ENCODE data around the gene HOXA6. TPM values are rescaled to one million over a fixed set of nuclear protein-coding genes. Genes with fewer than 3 reads are reported as not detected.

The HOXA6 gene
- total and polyA plus RNA-seq, 2 donors (not counting 1 experiment from before 2014, with no cell fraction given), result 0.18 to 0.49 TPM

DNA sequence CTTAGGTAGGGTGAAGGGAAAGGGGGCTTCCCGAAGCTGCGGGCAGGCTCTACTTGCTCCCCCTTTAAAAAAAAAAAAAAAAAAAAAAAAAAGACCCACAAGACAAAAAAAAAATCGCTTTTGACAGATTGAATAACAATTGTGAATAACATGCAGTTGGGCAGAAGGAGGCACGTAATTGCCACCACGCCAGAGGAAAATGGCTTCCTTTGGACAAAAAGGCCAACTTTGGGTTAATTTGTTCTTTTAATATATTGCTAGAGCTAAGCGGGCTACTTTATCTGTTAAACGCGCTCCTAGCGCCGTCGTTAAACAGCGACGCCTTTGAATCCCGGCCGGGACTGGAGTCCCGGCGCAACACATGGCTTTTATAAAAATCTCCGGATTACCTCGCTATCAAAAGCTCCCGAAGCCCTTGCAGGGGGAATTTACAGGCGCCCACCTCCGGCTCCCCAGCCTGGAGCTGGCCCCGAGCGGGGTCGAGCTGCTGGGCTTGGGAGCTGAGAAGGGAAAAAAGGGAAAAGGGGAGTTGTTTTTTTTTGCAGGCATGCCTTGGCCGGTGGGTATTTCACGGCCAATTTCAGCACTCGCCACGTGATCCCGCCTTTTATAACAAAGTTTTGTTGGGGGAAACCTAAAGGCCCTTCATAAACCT lies 36.2 kb upstream of the HOXA6 start:
- H3K27ac ChIP-seq (ENCODE audit: low read length in 2 of 2), result no peak overlapping the region
- ChIA-PET CTCF (interaction anchor here (1.1 to 1.5 kb wide), 2 partner anchors 15 to 23 kb away, joined by 4 to 9 read pairs; no protein-coding TSS in a partner anchor), POLR2A (no interaction called here)
- no peaks in the 10 kb centered on the region for H3K9me3 Mint-ChIP-seq (ENCODE audit: insufficient read depth)
- no peaks in the 10 kb centered on the region for H3K79me2 ChIP-seq (ENCODE audit: control insufficient read depth, insufficient read depth, low read length)
- peak overlapping the region; percentile 71 for H3K4me2 ChIP-seq (replicated peaks; ENCODE audit: low read depth, low read length, poor library complexity, severe bottlenecking)
- no peaks in the 10 kb centered on the region for H3K36me3 ChIP-seq (replicated peaks in 1 of 2; ENCODE audit: control extremely low read depth in 1 of 2, control insufficient read depth in 1 of 2, extremely low read depth in 1 of 2, insufficient read depth in 2 of 2, low read length in 1 of 2)
- peaks cover 38% of the 10 kb centered on the region for H3K4me1 Mint-ChIP-seq
- DNase-seq (no peak), ATAC-seq (ENCODE audit: low read depth) (no peak)
- intact Hi-C loops (cut with micrococcal nuclease), result loop anchor here (1.0 to 2.0 kb wide), 2 partner anchors 11 to 21 kb away; no protein-coding TSS in a partner anchor
- H3K27me3 Mint-ChIP-seq, result peaks cover 77% of the 10 kb centered on the region
- no peaks in the 10 kb centered on the region for H4K20me1 ChIP-seq (ENCODE audit: control insufficient read depth, insufficient read depth, low read length, poor library complexity, severe bottlenecking)
- peaks cover 51 to 66% of the 10 kb centered on the region in 2 donors for H3K4me1 ChIP-seq (ENCODE audit: control insufficient read depth in 2 of 2, insufficient read depth in 2 of 2, low read length in 2 of 2)
- H3K27ac Mint-ChIP-seq, result no peak overlapping the region
- peak overlapping the region; percentile 26 for H3K9ac ChIP-seq (ENCODE audit: low read length)
- peaks cover 0 to 73% (median 9%) of the 10 kb centered on the region in 3 donors for H3K9me3 ChIP-seq (ENCODE audit: control extremely low read depth in 1 of 3, control insufficient read depth in 2 of 3, insufficient read depth in 1 of 3, low read length in 2 of 3)
- H3K4me3 Mint-ChIP-seq, result peak overlapping the region; percentile 78
- 6% methylated on average over 25 of the region's 30 CpGs for WGBS (ENCODE audit: insufficient coverage)
- TF ChIP-seq, protein P1, sequence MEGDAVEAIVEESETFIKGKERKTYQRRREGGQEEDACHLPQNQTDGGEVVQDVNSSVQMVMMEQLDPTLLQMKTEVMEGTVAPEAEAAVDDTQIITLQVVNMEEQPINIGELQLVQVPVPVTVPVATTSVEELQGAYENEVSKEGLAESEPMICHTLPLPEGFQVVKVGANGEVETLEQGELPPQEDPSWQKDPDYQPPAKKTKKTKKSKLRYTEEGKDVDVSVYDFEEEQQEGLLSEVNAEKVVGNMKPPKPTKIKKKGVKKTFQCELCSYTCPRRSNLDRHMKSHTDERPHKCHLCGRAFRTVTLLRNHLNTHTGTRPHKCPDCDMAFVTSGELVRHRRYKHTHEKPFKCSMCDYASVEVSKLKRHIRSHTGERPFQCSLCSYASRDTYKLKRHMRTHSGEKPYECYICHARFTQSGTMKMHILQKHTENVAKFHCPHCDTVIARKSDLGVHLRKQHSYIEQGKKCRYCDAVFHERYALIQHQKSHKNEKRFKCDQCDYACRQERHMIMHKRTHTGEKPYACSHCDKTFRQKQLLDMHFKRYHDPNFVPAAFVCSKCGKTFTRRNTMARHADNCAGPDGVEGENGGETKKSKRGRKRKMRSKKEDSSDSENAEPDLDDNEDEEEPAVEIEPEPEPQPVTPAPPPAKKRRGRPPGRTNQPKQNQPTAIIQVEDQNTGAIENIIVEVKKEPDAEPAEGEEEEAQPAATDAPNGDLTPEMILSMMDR (IDR thresholded peaks at IDR 0.05), result no peak
- peak; percentile 88 for TF ChIP-seq EZH2 (IDR thresholded peaks at IDR 0.05; ENCODE audit: borderline replicate concordance, insufficient read depth, low read depth, low read length, poor library complexity, severe bottlenecking)
- H3K4me3 ChIP-seq (ENCODE audit: control extremely low read depth in 1 of 5, extremely low read depth in 1 of 5, insufficient read depth in 1 of 5, low read depth in 2 of 5, low read length in 4 of 5), result peak overlapping the region in 2 of 5 experiments; percentile 17 to 19
- peak overlapping the region; percentile 36 for H2AFZ ChIP-seq (ENCODE audit: insufficient read depth, low read depth, low read length, poor library complexity, severe bottlenecking)
- H3K27me3 ChIP-seq (replicated peaks in 1 of 4; ENCODE audit: control extremely low read depth in 1 of 4, control insufficient read depth in 3 of 4, insufficient read depth in 4 of 4, low read length in 3 of 4), result peaks cover 0 to 96% (median 82%) of the 10 kb centered on the region in 4 experiments

All from B cell (primary cell).